Cardiac muscle cell (in vitro differentiated cells and primary cell): ENCODE data around the gene SRCAP. TPM values are rescaled to one million over a fixed set of nuclear protein-coding genes. Genes with fewer than 3 reads are reported as not detected.
A peak's percentile ranks its signal among the peaks of the same experiment; 100 is the strongest.

ENCODE experiments used
- DNase-seq, 2 donors: peaks; one replicate each; pipeline versions ENCODE4 v3.0.0 to v3.0.0-alpha.2; 2010 to 2017; ENCODE audit warnings: low read depth in 1 of 2, low spot score in 1 of 2
- H3K27ac ChIP-seq: fragments of 200-600 bp; sonication (generic); 2 replicates; pipeline ENCODE4 v1.5.1; 2016
- H3K27me3 ChIP-seq: fragments of 200-600 bp; sonication (generic); 2 replicates; pipeline ENCODE4 v1.6.0; 2016; ENCODE audit warnings: control low read depth
- H3K36me3 ChIP-seq: fragments of 200-600 bp; sonication (generic); 2 replicates; pipeline ENCODE4 v1.5.1; 2016; ENCODE audit warnings: control low read depth
- H3K4me1 ChIP-seq: fragments of 200-600 bp; sonication (generic); 2 replicates; pipeline ENCODE4 v1.8.1; 2017; ENCODE audit warnings: low read depth, mild to moderate bottlenecking, mixed run types
- H3K4me3 ChIP-seq: fragments of 200-600 bp; sonication (generic); 2 replicates; pipeline ENCODE4 v1.5.1; 2016; ENCODE audit warnings: mild to moderate bottlenecking
- H3K9me3 ChIP-seq: fragments of 200-600 bp; sonication (generic); 2 replicates; pipeline ENCODE4 v1.5.1; 2017; ENCODE audit warnings: low read depth, mild to moderate bottlenecking, control low read depth
- polyA plus RNA-seq: library from polyadenylated mRNA; unstranded; fragments of >200 nt; fragmentation: Nextera tagmentation; extraction: Ambion mirVana; gene quantifications from 2 replicates; pipeline ENCODE4 v1.2.1, GENCODE V29; 2016
- total RNA-seq: library from RNA; depleted of rRNA; stranded (reverse); fragments of >200 nt; gene quantifications from 2 replicates; pipeline ENCODE4 v1.2.3, GENCODE V29; 2016
- TF ChIP-seq, protein P1 (sequence below): IDR thresholded peaks from 2 replicates; pipeline ENCODE4 v1.5.1; 2012; ENCODE audit warnings: low read depth, mild to moderate bottlenecking, low read length

Gene SRCAP
- total and polyA plus RNA-seq, 2 experiments from 2014 or later = 20.9 to 42.9 TPM

DNA sequence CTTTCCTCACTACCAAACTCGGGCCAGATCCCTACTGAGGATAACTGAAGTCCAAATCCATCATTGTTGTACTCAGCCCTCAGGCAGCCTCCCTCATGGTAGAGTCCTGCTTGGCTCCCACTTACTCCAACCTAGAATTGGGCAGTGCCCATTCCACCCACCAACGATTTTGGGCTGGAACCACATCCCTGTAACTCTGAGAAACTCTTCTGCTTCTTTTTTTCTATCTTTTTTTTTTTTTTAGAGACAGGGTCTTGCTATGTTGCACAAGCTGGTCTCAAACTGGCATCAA lies 47.0 kb upstream of the SRCAP start:
- Histone ChIP-seq H3K4me3 (peak overlapping the region; percentile 56), H3K4me1 (no peaks in the 10 kb centered on the region), H3K27ac (no peak overlapping the region), H3K27me3 (no peaks in the 10 kb centered on the region), H3K36me3 (peaks cover 11% of the 10 kb centered on the region), H3K9me3 (no peaks in the 10 kb centered on the region)
- no peak for DNase-seq
- TF ChIP-seq, protein P1, sequence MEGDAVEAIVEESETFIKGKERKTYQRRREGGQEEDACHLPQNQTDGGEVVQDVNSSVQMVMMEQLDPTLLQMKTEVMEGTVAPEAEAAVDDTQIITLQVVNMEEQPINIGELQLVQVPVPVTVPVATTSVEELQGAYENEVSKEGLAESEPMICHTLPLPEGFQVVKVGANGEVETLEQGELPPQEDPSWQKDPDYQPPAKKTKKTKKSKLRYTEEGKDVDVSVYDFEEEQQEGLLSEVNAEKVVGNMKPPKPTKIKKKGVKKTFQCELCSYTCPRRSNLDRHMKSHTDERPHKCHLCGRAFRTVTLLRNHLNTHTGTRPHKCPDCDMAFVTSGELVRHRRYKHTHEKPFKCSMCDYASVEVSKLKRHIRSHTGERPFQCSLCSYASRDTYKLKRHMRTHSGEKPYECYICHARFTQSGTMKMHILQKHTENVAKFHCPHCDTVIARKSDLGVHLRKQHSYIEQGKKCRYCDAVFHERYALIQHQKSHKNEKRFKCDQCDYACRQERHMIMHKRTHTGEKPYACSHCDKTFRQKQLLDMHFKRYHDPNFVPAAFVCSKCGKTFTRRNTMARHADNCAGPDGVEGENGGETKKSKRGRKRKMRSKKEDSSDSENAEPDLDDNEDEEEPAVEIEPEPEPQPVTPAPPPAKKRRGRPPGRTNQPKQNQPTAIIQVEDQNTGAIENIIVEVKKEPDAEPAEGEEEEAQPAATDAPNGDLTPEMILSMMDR = no peak

DNA sequence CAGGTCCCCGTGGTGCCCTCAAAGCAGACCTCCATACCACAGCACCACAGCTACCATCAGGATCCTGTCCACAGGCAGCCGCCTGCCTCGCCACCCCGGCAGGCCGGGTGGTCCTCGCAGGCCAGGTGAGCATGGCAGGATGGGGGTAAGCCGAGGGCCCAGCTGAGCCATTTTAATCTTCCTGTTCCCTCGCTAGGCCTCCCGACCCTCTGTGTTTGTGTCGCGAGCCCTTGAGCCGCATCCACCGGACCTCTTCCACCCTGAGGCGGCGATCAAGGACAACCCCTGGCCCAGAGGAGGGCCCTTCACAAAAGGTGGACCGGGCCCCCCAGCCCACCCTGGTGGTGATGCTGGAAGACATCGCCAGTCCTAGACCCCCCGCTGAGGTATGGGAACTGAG lies 46.3 kb upstream of the SRCAP start:
- DNase-seq = no peak
- H3K36me3 ChIP-seq = peaks cover 11% of the 10 kb centered on the region
- H3K4me1 ChIP-seq = no peaks in the 10 kb centered on the region
- H3K4me3 ChIP-seq = no peak overlapping the region
- TF ChIP-seq, protein P1 = no peak
- H3K27me3 ChIP-seq = no peaks in the 10 kb centered on the region
- H3K9me3 ChIP-seq = no peaks in the 10 kb centered on the region
- no peak overlapping the region for H3K27ac ChIP-seq

DNA sequence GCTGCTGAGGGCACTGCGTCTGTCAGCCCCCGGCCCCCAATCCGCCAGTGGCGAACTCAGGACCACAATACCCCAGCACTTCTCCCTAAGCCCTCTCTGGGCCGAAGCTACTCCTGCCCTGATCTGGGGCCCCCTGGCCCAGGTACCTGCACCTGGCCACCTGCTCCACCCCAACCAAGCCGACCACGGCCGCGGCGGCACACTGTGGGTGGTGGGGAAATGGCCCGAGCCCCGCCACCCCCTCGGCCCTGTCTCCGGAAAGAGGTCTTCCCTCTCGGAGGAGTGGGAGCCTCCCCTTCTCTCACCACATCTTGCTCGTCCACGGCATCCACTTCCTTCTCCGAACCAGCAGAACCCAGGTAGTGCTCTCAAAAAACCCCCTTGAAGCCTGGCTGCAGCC lies 44.1 kb upstream of the SRCAP start:
- Histone ChIP-seq H3K4me1 (no peaks in the 10 kb centered on the region), H3K27me3 (no peaks in the 10 kb centered on the region), H3K36me3 (peaks cover 11% of the 10 kb centered on the region), H3K9me3 (no peaks in the 10 kb centered on the region), H3K4me3 (no peak overlapping the region), H3K27ac (no peak overlapping the region)
- no peak for DNase-seq
- TF ChIP-seq, protein P1 = no peak

DNA sequence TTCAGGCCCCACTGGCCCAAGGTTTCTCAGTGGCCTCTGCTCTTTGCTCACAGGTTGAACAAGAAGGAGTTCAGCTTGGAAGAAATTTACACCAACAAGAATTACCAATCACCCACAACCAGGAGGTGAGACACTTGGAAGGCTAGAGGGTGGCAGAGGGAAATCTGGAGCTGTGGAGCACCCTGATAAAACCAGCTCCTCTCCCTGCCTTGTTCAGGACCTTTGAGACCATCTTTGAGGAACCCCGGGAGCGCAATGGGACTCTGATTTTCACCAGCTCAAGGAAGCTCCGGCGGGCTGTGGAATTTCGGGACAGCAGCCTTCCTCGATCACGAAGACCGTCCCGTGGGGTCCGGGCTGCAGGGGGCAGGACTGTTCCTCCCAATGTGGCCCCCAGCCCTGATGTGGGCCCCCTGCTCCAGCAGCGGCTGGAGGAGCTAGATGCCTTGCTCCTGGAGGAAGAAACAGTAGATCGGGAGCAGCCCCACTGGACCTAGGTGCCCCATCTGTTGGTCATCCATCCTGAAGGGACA lies 43.1 kb upstream of the SRCAP start:
- H3K4me3 ChIP-seq = no peak overlapping the region
- peaks cover 11% of the 10 kb centered on the region for H3K36me3 ChIP-seq
- H3K27me3 ChIP-seq = no peaks in the 10 kb centered on the region
- no peak overlapping the region for H3K27ac ChIP-seq
- TF ChIP-seq, protein P1 = no peak
- no peak for DNase-seq
- H3K9me3 ChIP-seq = no peaks in the 10 kb centered on the region
- H3K4me1 ChIP-seq = peaks cover 8% of the 10 kb centered on the region

DNA sequence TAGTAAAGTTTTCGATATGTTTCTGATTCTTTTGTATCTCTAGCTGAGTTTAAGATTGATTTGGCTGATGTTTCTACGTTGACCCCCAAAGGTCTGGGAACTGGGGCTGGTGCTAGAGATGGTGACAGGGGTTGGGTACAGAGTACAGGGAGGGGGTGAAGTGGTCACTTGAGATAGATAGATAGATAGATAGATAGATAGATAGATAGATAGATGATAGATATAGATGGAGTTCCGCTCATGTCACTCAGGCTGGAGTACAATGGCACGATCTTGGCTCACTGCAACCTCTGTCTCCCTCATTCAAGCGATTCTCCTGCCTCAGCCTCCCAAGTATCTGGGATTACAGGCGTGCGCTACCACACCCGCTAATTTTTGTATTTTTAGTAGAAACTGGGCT lies 42.6 kb upstream of the SRCAP start:
- TF ChIP-seq, protein P1 = no peak
- peaks cover 11% of the 10 kb centered on the region for H3K36me3 ChIP-seq
- no peak overlapping the region for H3K27ac ChIP-seq
- H3K4me1 ChIP-seq = peaks cover 8% of the 10 kb centered on the region
- H3K9me3 ChIP-seq = no peaks in the 10 kb centered on the region
- DNase-seq = no peak
- no peaks in the 10 kb centered on the region for H3K27me3 ChIP-seq
- no peak overlapping the region for H3K4me3 ChIP-seq
